T-cell (primary cell): ENCODE data around the gene PTPRJ. TPM values are rescaled to one million over a fixed set of nuclear protein-coding genes. Genes with fewer than 3 reads are reported as not detected.

Experiments
- ATAC-seq, 4 experiments: fragments of 200-7000 bp in 3 of 4; fragments of 150-1000 bp in 1 of 4; cut with Tn5 transposase; replicated peaks in 1 of 4; 1 replicate in 3 of 4; 2 replicates in 1 of 4; pipeline ENCODE4 v1.10.0; 2021; ENCODE audit warnings: moderate library complexity in 3 of 4, mild to moderate bottlenecking in 2 of 4, moderate number of reproducible peaks in 1 of 4
- CTCF ChIA-PET, 2 donors: fragments of 300-600 bp; sonication (Branson Sonifier 250); formaldehyde crosslinking; loops; one replicate each; lab custom pipeline; 2022; ENCODE audit warnings: antibody characterized with exemption in 2 of 2; lab: Charles Lee
- POLR2A ChIA-PET, 2 donors: fragments of 300-600 bp; sonication (Branson Sonifier 250); formaldehyde crosslinking; loops; one replicate each; lab custom pipeline; 2022; ENCODE audit warnings: antibody characterized with exemption in 2 of 2; lab: Charles Lee
- DNase-seq, 35 experiments: peaks; one replicate each; pipeline versions ENCODE4 v3.0.0 to v3.0.0-alpha.2; 2013 to 2023
- H3K27ac ChIP-seq: one replicate; pipeline ENCODE4 v1.5.1; 2013; ENCODE audit warnings: low read length
- H3K27me3 ChIP-seq, 2 experiments: replicated peaks in 1 of 2; 1 replicate in 1 of 2; 2 replicates in 1 of 2; pipeline versions ENCODE4 v1.6.1 to v1.7.0; 2013; ENCODE audit warnings: low read length in 1 of 2, mixed read lengths in 1 of 2; ENCODE audit not compliant: control insufficient read depth in 2 of 2, insufficient read depth in 2 of 2; ENCODE audit errors: extremely low read depth in 1 of 2
- H3K36me3 ChIP-seq, 2 donors: 1 replicate in 1 of 2; 2 replicates in 1 of 2; pipeline versions ENCODE4 v1.6.1 to v1.7.0; 2013; ENCODE audit warnings: low read length in 1 of 2; ENCODE audit not compliant: control insufficient read depth in 2 of 2, insufficient read depth in 1 of 2; ENCODE audit errors: extremely low read depth in 1 of 2
- H3K4me1 ChIP-seq, 2 experiments: 1 replicate in 1 of 2; 2 replicates in 1 of 2; pipeline versions ENCODE4 v1.6.1 to v1.7.0; 2013; ENCODE audit warnings: low read length in 2 of 2, mixed read lengths in 1 of 2; ENCODE audit not compliant: insufficient read depth in 2 of 2, control insufficient read depth in 1 of 2; ENCODE audit errors: extremely low read depth in 1 of 2
- H3K4me3 ChIP-seq, 2 donors: 1 replicate in 1 of 2; 2 replicates in 1 of 2; pipeline versions ENCODE4 v1.5.1 to v1.7.0; 2013; ENCODE audit warnings: mild to moderate bottlenecking in 2 of 2, low read length in 1 of 2, moderate library complexity in 1 of 2; ENCODE audit not compliant: control insufficient read depth in 1 of 2; ENCODE audit errors: extremely low read depth in 1 of 2
- H3K9me3 ChIP-seq: 2 replicates; pipeline ENCODE4 v1.7.0; 2013
- H3K27ac Mint-ChIP-seq, 2 donors: one replicate each; pipeline ENCODE4 v1.8.0; 2020 to 2021; ENCODE audit warnings: mild to moderate bottlenecking in 2 of 2, mixed read lengths in 2 of 2
- H3K27me3 Mint-ChIP-seq, 2 donors: one replicate each; pipeline ENCODE4 v1.8.0; 2021 to 2022; ENCODE audit warnings: mixed read lengths in 2 of 2
- H3K36me3 Mint-ChIP-seq: one replicate; pipeline ENCODE4 v1.8.0; 2021; ENCODE audit warnings: mixed read lengths
- H3K4me1 Mint-ChIP-seq, 3 donors: one replicate each; pipeline ENCODE4 v1.8.0; 2020 to 2022; ENCODE audit warnings: mixed read lengths in 3 of 3, mild to moderate bottlenecking in 1 of 3
- H3K4me3 Mint-ChIP-seq, 3 donors: one replicate each; pipeline ENCODE4 v1.8.0; 2020 to 2022; ENCODE audit warnings: mild to moderate bottlenecking in 3 of 3, mixed read lengths in 3 of 3, moderate library complexity in 3 of 3
- H3K9me3 Mint-ChIP-seq, 3 donors: one replicate each; pipeline ENCODE4 v1.8.0; 2020 to 2022; ENCODE audit warnings: mixed read lengths in 3 of 3
- WGBS: methylation state at CpG from one replicate; pipeline ENCODE4 v1.1.5; 2013; ENCODE audit warnings: missing lambda C conversion rate; ENCODE audit not compliant: insufficient coverage; 5-methylcytosine and 5-hydroxymethylcytosine counted together
- total RNA-seq, 35 experiments: library from RNA in 6 of 35; stranded (reverse) in 6 of 35; fragments of 120-200 nt in 1 of 35; gene quantifications; one replicate each; pipeline versions ENCODE4 v1.2.1 to v1.2.4 and lab custom pipeline; 2013 to 2026

The PTPRJ gene
- total RNA-seq, 5 donors from 2014 or later (not counting 1 experiment from before 2014, with no cell fraction given) = 44.8 to 71.0 (median 57.9) TPM

DNA sequence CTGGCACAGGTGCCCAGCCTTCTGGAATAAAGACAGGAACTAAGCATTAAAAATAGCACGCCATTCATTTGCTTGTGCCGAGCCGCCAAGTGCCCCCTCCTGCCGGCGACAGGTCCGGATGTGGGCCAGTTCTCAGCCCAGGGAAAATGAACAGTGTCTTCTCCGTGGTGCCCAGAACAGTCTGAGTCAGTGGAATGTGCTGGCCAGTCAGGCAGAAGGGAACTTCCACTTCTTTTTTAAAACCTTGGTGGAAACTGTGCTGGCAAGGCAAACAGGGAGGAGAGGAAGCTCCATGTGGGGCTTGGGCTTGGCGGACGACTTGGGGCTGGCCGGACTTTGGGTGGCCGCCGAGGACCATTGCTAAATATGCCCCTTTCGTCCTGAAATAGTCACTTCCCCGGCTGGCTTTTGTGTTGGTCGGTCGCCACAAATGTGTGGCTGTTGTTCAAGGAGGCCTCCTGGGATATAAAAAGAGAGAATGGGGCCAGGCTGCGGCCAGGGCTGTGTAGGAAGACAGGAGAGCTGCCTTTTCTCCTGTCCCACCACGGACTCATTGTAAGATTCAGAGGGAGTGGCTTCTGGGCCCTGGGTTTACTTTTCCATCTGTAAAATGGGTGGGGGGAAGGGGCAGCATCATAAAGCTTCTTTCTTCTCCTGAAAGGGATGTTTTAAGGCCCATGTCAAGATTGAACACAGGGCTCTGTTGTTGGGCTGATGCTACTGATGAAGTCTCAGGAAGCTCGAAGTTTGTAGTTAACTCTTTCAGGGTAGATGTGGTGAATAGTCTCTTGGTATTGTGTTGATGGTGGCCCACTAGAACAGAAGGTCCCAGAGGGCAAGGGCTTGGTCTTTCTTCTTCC is 101.0 kb downstream of the PTPRJ start:
- H3K27ac Mint-ChIP-seq = peak overlapping the region in 1 of 2 donors; percentile 11
- H3K27me3 Mint-ChIP-seq = no peaks in the 10 kb centered on the region
- CTCF ChIA-PET = interaction anchor here in 1 of 2 donors (0.6 kb wide), 1 partner anchor 24 kb away, joined by 6 read pairs; no protein-coding TSS in a partner anchor
- peak; percentile 40 to 82 (median 76) for ATAC-seq
- peak in 15 of 35 experiments; percentile 4 to 26 (median 11) for DNase-seq
- H3K36me3 ChIP-seq = peaks cover 4 to 5% of the 10 kb centered on the region in 2 donors
- H3K4me1 ChIP-seq = peaks cover 0 to 22% of the 10 kb centered on the region in 2 experiments
- no peak overlapping the region for H3K27ac ChIP-seq
- POLR2A ChIA-PET = interaction anchor here in 1 of 2 donors (0.5 kb wide), 1 partner anchor 96 kb away, joined by 3 read pairs; no protein-coding TSS in a partner anchor
- 56% methylated on average over 14 of the region's 19 CpGs for WGBS
- no peaks in the 10 kb centered on the region for H3K9me3 Mint-ChIP-seq
- H3K4me1 Mint-ChIP-seq = peaks cover 47 to 60% (median 56%) of the 10 kb centered on the region in 3 donors
- H3K4me3 ChIP-seq = no peak overlapping the region
- H3K36me3 Mint-ChIP-seq = peaks cover 26% of the 10 kb centered on the region
- no peaks in the 10 kb centered on the region for H3K27me3 ChIP-seq
- H3K9me3 ChIP-seq = no peaks in the 10 kb centered on the region
- peak overlapping the region in 2 of 3 donors; percentile 25 to 59 for H3K4me3 Mint-ChIP-seq

DNA sequence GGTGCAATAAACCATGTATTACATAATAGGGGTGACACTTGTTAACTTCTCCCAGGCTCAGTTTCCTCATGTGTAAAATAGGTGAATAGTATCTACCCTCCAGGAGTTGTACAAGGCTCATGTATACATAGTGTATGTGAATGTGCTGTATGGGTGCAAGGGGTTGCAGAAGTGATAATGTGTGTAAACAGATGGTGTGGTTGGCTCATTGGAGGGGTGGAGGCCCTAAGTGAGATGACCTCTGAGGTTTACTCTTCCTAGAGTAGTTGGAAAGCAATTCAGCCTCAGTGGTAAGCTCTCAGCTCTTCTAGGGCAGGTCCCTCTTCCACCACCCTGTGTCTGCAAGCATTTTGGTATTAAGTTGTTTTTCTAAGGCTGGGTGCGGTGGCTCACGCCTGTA is 102.4 kb downstream of the PTPRJ start:
- Histone ChIP-seq H3K4me3 (no peak overlapping the region), H3K9me3 (no peaks in the 10 kb centered on the region), H3K4me1 (peaks cover 0 to 22% of the 10 kb centered on the region in 2 experiments), H3K36me3 (peaks cover 0 to 4% of the 10 kb centered on the region in 2 donors), H3K27me3 (no peaks in the 10 kb centered on the region), H3K27ac (no peak overlapping the region)
- ChIA-PET POLR2A (no interaction called here), CTCF (no interaction called here)
- peaks cover 60 to 67% (median 63%) of the 10 kb centered on the region in 3 donors for H3K4me1 Mint-ChIP-seq
- no CpG with 5 or more reads among the region's 2 CpGs for WGBS
- H3K27ac Mint-ChIP-seq = no peak overlapping the region
- H3K9me3 Mint-ChIP-seq = no peaks in the 10 kb centered on the region
- DNase-seq (no peak), ATAC-seq (no peak)
- H3K4me3 Mint-ChIP-seq = peak overlapping the region in 1 of 3 donors; percentile 59
- H3K27me3 Mint-ChIP-seq = no peaks in the 10 kb centered on the region
- H3K36me3 Mint-ChIP-seq = peaks cover 23% of the 10 kb centered on the region

DNA sequence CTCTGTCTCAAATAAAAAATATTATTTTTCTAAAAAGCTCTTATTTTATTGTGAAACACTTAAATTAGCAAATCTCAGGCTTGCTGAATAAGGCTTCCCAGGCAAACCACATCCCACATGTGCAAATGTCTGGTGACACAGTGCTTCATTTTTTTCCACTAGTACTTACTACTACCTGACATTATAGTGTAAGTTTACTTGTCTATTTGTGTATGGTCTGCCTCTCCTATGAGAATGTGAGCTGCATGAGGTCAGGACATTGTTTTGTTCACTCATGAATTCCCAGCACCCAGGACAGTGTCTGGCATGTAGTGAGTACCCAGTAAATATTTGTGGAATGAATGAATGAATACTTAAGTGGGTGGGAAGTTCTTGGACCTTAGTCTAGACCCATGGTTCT is 103.1 kb downstream of the PTPRJ start:
- Histone ChIP-seq H3K4me3 (no peak overlapping the region), H3K4me1 (peaks cover 2 to 24% of the 10 kb centered on the region in 2 experiments), H3K36me3 (peaks cover 2 to 4% of the 10 kb centered on the region in 2 donors), H3K27ac (no peak overlapping the region), H3K27me3 (no peaks in the 10 kb centered on the region), H3K9me3 (no peaks in the 10 kb centered on the region)
- DNase-seq (no peak), ATAC-seq (no peak)
- Mint-ChIP-seq H3K27ac (no peak overlapping the region), H3K36me3 (peaks cover 19% of the 10 kb centered on the region), H3K9me3 (no peaks in the 10 kb centered on the region), H3K4me1 (peaks cover 62 to 69% (median 69%) of the 10 kb centered on the region in 3 donors), H3K27me3 (no peaks in the 10 kb centered on the region), H3K4me3 (no peak overlapping the region)
- CTCF ChIA-PET = no interaction called here
- POLR2A ChIA-PET = no interaction called here

DNA sequence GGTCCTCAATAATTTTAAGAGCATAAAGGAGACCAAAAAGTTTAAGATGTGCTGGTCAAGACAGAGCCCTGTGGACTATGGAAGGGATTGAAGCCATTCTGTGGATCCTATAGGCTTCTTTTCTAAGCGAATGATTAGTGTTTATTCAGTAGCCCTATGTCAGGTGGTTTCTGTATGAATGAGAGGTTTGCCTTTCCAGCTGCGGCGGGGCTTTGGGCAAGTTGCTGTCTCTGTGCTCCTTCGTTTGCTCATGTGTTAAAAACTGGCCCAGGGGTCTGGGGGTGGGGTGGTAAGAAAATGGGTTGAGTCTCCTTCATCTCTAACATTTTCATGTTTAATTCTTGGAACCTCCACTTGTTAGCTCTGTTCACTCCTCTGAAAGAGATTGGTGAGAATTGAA is 105.3 kb downstream of the PTPRJ start:
- Mint-ChIP-seq H3K27me3 (no peaks in the 10 kb centered on the region), H3K36me3 (peaks cover 10% of the 10 kb centered on the region), H3K4me3 (no peak overlapping the region), H3K9me3 (no peaks in the 10 kb centered on the region), H3K4me1 (peaks cover 63 to 72% (median 70%) of the 10 kb centered on the region in 3 donors), H3K27ac (no peak overlapping the region)
- H3K27me3 ChIP-seq = no peaks in the 10 kb centered on the region
- H3K27ac ChIP-seq = no peak overlapping the region
- ATAC-seq (no peak), DNase-seq (no peak)
- H3K4me1 ChIP-seq = peaks cover 5 to 34% of the 10 kb centered on the region in 2 experiments
- ChIA-PET POLR2A (no interaction called here), CTCF (no interaction called here)
- 83% methylated on average over 1 of the region's 4 CpGs for WGBS
- H3K4me3 ChIP-seq = no peak overlapping the region
- H3K36me3 ChIP-seq = peaks cover 0 to 2% of the 10 kb centered on the region in 2 donors
- no peaks in the 10 kb centered on the region for H3K9me3 ChIP-seq

DNA sequence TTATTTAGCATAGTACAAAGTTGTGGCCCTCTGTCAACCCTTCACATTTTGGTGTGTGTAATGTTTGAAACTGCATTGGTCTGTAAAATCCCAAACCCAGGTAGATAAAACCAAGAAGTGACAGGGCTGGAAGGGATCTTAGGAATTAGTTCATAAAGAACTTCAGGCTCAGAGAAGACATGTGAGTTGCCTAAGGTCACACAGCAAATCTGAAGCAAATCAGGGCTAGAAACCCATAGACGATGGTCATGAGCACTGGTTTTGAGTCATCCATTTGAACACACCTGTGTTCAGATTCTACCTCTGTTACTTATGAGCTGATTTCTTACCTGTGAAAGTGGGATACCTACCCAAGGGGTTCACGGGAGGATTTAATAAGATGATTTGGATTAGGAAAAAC is 107.1 kb downstream of the PTPRJ start:
- no peak for DNase-seq
- Mint-ChIP-seq H3K9me3 (no peaks in the 10 kb centered on the region), H3K4me1 (peaks cover 61 to 67% (median 67%) of the 10 kb centered on the region in 3 donors), H3K4me3 (no peak overlapping the region), H3K36me3 (peaks cover 10% of the 10 kb centered on the region), H3K27me3 (no peaks in the 10 kb centered on the region), H3K27ac (peak overlapping the region in 1 of 2 donors; percentile 35)
- POLR2A ChIA-PET = interaction anchor here in 1 of 2 donors (0.5 to 1.1 kb wide), 2 partner anchors 13 to 21 kb away, joined by 3 read pairs; no protein-coding TSS in a partner anchor
- peaks cover 0 to 2% of the 10 kb centered on the region in 2 donors for H3K36me3 ChIP-seq
- 60% methylated on average over 1 of the region's 2 CpGs for WGBS
- CTCF ChIA-PET = no interaction called here
- no peak overlapping the region for H3K4me3 ChIP-seq
- peaks cover 5 to 26% of the 10 kb centered on the region in 2 experiments for H3K4me1 ChIP-seq
- H3K27me3 ChIP-seq = no peaks in the 10 kb centered on the region
- H3K27ac ChIP-seq = no peak overlapping the region
- no peak for ATAC-seq
- no peaks in the 10 kb centered on the region for H3K9me3 ChIP-seq

DNA sequence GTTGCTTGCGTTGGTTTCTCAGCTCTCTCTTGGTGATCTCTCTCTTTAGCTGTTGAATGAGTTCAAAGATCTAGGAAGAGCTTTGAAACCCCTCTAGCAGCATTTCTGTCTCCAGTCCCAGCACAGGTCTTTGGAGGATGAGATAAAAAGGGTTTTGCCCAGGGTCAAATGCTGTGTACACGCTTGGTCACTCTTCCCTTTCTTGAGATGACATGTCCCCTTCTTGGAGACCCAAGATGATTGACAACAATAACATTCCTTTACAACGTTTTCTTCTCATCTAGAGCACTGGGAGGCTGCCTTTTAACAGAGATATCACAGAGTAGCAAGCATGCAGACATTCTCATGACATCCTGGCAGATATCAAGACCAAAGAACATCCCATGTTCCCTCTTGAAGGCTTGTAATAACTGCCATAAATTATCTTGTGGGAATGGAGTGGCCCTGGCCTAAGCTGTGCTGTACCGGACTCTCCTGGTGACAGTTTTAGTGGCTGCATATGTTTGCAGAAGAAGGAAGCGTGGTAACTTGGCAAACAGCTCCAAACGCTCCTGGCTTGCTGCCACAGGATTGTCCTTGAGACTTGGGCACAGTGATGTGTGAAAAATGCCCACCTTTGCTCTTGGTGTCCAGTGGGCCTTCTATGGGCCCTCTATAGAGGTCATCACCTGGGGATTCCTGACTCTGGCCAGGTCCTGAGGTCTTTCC is 107.8 kb downstream of the PTPRJ start:
- no peaks in the 10 kb centered on the region for H3K9me3 ChIP-seq
- H3K27me3 ChIP-seq = no peaks in the 10 kb centered on the region
- H3K36me3 Mint-ChIP-seq = peaks cover 10% of the 10 kb centered on the region
- WGBS = 69% methylated on average over 5 of the region's 6 CpGs
- no peaks in the 10 kb centered on the region for H3K9me3 Mint-ChIP-seq
- ChIA-PET POLR2A (interaction anchor here in 1 of 2 donors (0.5 to 1.1 kb wide), 2 partner anchors 12 to 22 kb away, joined by 3 read pairs; no protein-coding TSS in a partner anchor), CTCF (interaction anchor here in 1 of 2 donors (0.5 kb wide), 1 partner anchor 165 kb away, joined by 3 read pairs; no protein-coding TSS in a partner anchor)
- DNase-seq = no peak
- no peak overlapping the region for H3K27ac Mint-ChIP-seq
- no peak overlapping the region for H3K4me3 ChIP-seq
- H3K36me3 ChIP-seq = peaks cover 0 to 2% of the 10 kb centered on the region in 2 donors
- H3K4me1 ChIP-seq = peaks cover 5 to 25% of the 10 kb centered on the region in 2 experiments
- no peak for ATAC-seq
- no peak overlapping the region for H3K4me3 Mint-ChIP-seq
- peaks cover 62 to 68% (median 67%) of the 10 kb centered on the region in 3 donors for H3K4me1 Mint-ChIP-seq
- H3K27ac ChIP-seq = no peak overlapping the region
- H3K27me3 Mint-ChIP-seq = no peaks in the 10 kb centered on the region
